Gastrocnemius medialis (tissue), 4 donors: ENCODE measurements around the gene MANSC1. TPM values are rescaled to one million over a fixed set of nuclear protein-coding genes. Genes with fewer than 3 reads are reported as not detected.
A peak's percentile ranks its signal among the peaks of the same experiment; 100 is the strongest.
"Not testable (repeated sequence)": the region's sequence is repeated elsewhere in the genome, so short reads cannot be mapped to it uniquely, and the experiment has no call there.

ENCODE experiments used
- ATAC-seq, 2 donors: fragments of 150-250 bp; one replicate each; pipeline ENCODE4 v1.9.1; 2016
- DNase-seq, 2 donors: peaks; one replicate each; pipeline ENCODE4 v3.0.0-alpha.2; 2019
- H3K27ac ChIP-seq, 4 donors: fragments of 200-600 bp; sonication (generic); 1 replicate in 1 of 4; 2 replicates in 3 of 4; pipeline ENCODE4 v1.5.1; 2016 to 2018; ENCODE audit warnings: mild to moderate bottlenecking in 2 of 4, moderate library complexity in 1 of 4
- H3K27me3 ChIP-seq, 3 donors: fragments of 200-600 bp; sonication (generic) in 2 of 3; 1 replicate in 1 of 3; 2 replicates in 2 of 3; pipeline versions ENCODE4 v1.5.1 to v1.6.0; 2016 to 2019; ENCODE audit warnings: mild to moderate bottlenecking in 1 of 3, moderate library complexity in 1 of 3
- H3K36me3 ChIP-seq, 2 donors: fragments of 200-600 bp; sonication (generic) in 1 of 2; one replicate each; pipeline ENCODE4 v1.5.1; 2017 to 2018
- H3K4me1 ChIP-seq, 2 donors: fragments of 200-600 bp; sonication (generic) in 1 of 2; one replicate each; pipeline ENCODE4 v1.5.1; 2016 to 2017; ENCODE audit warnings: mild to moderate bottlenecking in 2 of 2
- H3K4me3 ChIP-seq, 4 donors: fragments of 200-600 bp; sonication (generic) in 3 of 4; 1 replicate in 1 of 4; 2 replicates in 3 of 4; pipeline ENCODE4 v1.5.1; 2016 to 2019; ENCODE audit warnings: mild to moderate bottlenecking in 2 of 4
- H3K9me3 ChIP-seq, 3 donors: fragments of 200-600 bp; sonication (generic) in 2 of 3; 1 replicate in 1 of 3; 2 replicates in 2 of 3; pipeline ENCODE4 v1.5.1; 2016 to 2019
- POLR2A ChIP-seq, 2 donors: fragments of 450-650 bp; IDR thresholded peaks; one replicate each; pipeline ENCODE4 v1.6.1; 2017; ENCODE audit warnings: antibody characterized with exemption in 2 of 2, mild to moderate bottlenecking in 2 of 2, moderate library complexity in 2 of 2
- in situ Hi-C, 4 donors: fragments of 200-750 bp; cut with MboI; loops; one replicate each; pipeline versions ENCODE4 v1.15.0 to v1.8.0; 2017; ENCODE audit warnings: low sequenced_read_pairs in 4 of 4
- intact Hi-C: fragments of 100-400 bp; cut with DNase I; formaldehyde crosslinking; loops from one replicate; pipeline ENCODE4 v1.15.1; 2023; ENCODE audit warnings: low total_unique reads
- total RNA-seq, 4 donors: library from RNA; depleted of rRNA; stranded (reverse); fragments of >200 nt; gene quantifications; one replicate each; pipeline versions ENCODE4 v1.1.0 to v1.2.3, GENCODE V29; 2016
- TF ChIP-seq, protein P1 (sequence below), 5 experiments: fragments of 450-650 bp in 3 of 5; fragments of 200-600 bp in 2 of 5; sonication (generic) in 2 of 5; IDR thresholded peaks in 4 of 5; conservative IDR thresholded peaks in 1 of 5; 1 replicate in 4 of 5; 2 replicates in 1 of 5; pipeline ENCODE4 v1.5.1; 2016 to 2019; ENCODE audit warnings: antibody characterized with exemption in 5 of 5, mild to moderate bottlenecking in 3 of 5, moderate library complexity in 3 of 5

MANSC1 gene
- total RNA-seq, 4 donors from 2014 or later = 1.4 to 4.7 (median 3.5) TPM

DNA sequence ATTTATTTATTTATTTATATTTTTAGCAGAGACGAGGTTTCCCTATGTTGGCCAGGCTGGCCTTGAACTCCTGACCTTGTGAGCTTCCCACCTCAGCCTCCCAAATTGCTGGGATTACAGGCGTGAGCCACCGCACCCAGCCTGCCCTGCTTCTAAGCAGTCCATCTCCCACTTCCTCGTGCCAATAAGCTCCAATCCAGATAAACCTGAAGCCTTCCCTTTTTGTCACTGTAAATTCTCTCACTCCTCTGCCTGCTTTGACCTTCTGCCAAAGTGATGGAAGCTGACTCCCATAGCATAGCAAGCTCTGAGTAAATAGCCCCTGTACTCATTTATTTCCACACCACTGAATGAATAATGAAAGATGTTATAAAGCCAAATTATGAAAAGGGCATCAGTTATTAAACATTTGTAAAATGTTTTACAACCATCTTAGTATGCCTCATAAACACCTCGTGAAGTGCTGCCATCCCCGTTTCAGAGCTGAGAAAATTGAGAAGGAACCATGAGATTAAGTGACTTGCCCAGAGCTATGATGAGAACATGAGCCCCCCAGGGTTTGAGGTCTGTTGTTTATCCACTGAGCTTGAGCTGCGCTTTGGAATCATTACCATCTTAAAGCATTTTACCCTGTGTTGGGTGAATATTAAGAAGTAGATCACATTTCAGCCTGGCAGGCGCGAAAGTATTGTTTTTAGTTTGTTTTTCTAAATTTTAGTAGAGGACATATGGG, 30.4 kb downstream of the MANSC1 start:
- in situ Hi-C loops = no loop called here
- DNase-seq = no peak
- TF ChIP-seq, protein P1, sequence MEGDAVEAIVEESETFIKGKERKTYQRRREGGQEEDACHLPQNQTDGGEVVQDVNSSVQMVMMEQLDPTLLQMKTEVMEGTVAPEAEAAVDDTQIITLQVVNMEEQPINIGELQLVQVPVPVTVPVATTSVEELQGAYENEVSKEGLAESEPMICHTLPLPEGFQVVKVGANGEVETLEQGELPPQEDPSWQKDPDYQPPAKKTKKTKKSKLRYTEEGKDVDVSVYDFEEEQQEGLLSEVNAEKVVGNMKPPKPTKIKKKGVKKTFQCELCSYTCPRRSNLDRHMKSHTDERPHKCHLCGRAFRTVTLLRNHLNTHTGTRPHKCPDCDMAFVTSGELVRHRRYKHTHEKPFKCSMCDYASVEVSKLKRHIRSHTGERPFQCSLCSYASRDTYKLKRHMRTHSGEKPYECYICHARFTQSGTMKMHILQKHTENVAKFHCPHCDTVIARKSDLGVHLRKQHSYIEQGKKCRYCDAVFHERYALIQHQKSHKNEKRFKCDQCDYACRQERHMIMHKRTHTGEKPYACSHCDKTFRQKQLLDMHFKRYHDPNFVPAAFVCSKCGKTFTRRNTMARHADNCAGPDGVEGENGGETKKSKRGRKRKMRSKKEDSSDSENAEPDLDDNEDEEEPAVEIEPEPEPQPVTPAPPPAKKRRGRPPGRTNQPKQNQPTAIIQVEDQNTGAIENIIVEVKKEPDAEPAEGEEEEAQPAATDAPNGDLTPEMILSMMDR (IDR thresholded peaks at IDR 0.05 in 4 of 5, conservative IDR thresholded peaks at IDR 0.05 in 1 of 5) = no peak
- no peak for TF ChIP-seq POLR2A (IDR thresholded peaks at IDR 0.05)

DNA sequence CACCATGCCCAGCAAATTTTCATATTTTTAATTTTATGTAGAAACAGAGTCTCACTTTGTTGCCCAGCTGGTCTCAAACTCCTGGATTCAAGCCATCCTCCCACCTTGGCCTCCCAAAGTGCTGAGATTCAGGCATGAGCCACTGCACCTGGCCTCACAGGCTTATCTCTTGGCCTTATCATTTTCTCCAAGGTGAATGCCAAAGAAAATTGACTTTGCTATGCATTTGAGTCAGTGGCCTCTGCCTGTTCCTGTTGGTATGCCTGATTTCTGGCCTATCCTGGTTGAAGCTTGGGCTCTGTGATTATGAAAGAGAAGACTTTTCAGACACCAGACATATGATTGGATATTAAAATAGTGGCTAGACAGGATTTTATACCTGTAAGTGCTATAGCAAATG, 34.2 kb downstream of the MANSC1 start:
- Histone ChIP-seq H3K36me3 (no peaks in the 10 kb centered on the region), H3K27ac (no peak overlapping the region), H3K9me3 (no peaks in the 10 kb centered on the region), H3K27me3 (no peaks in the 10 kb centered on the region), H3K4me1 (no peaks in the 10 kb centered on the region), H3K4me3 (no peak overlapping the region)
- in situ Hi-C loops = no loop called here
- TF ChIP-seq, protein P1 (IDR thresholded peaks at IDR 0.05 in 4 of 5, conservative IDR thresholded peaks at IDR 0.05 in 1 of 5) = no peak
- TF ChIP-seq POLR2A (IDR thresholded peaks at IDR 0.05) = no peak
- no peak for ATAC-seq
- DNase-seq = no peak
- intact Hi-C loops = no loop called here

More for the DNA sequence above, 30.4 kb downstream of the MANSC1 start:
- peak overlapping the region in 2 of 4 donors; percentile 11 to 36 for H3K27ac ChIP-seq
- H3K27me3 ChIP-seq = no peaks in the 10 kb centered on the region
- no peaks in the 10 kb centered on the region for H3K4me1 ChIP-seq
- H3K9me3 ChIP-seq = no peaks in the 10 kb centered on the region
- ATAC-seq = peak in 1 of 2 donors; percentile 45
- H3K36me3 ChIP-seq = no peaks in the 10 kb centered on the region
- intact Hi-C loops = no loop called here
- H3K4me3 ChIP-seq = peak overlapping the region in 1 of 4 donors; percentile 9

DNA sequence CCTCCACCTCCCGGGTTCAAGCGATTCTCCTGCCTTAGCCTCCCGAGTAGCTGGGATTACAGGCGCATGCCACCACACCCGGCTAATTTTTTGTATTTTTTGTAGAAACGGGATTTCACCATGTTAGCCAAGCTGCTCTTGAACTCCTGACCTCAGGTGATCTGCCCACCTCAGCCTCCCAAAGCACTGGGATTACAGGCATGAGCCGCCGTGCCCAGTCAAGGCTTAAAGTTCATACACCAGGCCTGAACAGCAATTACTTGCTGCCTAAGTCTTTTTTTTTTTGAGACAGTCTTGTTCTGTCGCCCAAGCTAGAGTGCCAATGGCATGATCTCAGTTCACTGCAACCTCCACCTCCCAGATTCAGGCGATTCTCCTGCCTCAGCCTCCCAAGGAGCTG, 39.3 kb downstream of the MANSC1 start:
- H3K4me3 ChIP-seq, H3K4me1 ChIP-seq, H3K36me3 ChIP-seq, H3K27me3 ChIP-seq, intact Hi-C loops, H3K27ac ChIP-seq, DNase-seq, H3K9me3 ChIP-seq, in situ Hi-C loops, ATAC-seq: not testable (repeated sequence)

DNA sequence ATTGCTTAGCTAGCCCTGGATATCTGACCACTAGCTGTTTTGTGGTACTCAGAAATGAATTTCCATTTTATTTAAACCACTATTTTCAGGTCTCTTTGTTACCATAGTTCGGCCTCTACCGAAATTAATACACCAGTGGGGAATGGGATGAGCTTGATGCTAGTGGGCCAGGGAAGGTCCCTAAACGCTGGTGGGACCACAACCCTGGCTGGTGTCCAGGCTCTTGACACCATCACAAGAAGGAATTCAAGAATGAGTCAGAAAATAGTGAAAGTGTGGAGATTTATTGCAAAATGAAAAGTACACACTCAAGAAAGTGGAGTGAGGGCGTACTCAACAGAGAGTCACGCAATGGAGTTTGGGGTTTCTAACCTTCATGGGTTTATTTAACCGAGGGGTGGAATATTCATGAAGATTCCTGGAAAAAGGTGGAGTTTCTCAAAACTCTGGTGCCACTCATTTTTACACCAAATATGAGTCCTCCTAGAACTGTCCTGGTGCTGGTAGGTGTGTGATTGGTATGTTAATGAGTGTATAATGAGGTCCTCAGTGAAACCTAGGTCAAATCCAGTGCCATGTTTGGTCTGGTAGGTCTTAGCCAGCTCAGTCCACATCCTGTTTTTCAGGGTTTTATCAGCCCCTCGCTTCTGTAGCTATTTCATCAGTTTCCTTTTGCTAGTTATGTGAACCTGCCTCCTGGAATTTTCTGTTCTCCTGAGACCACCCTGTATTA, 44.3 kb downstream of the MANSC1 start:
- Histone ChIP-seq H3K27ac (no peak overlapping the region), H3K9me3 (no peaks in the 10 kb centered on the region), H3K4me1 (peaks cover 0 to 10% of the 10 kb centered on the region in 2 donors), H3K36me3 (no peaks in the 10 kb centered on the region), H3K27me3 (no peaks in the 10 kb centered on the region), H3K4me3 (no peak overlapping the region)
- ATAC-seq (no peak), DNase-seq (no peak)
- intact Hi-C loops (no loop called here), in situ Hi-C loops (no loop called here)
- TF ChIP-seq POLR2A (IDR thresholded peaks at IDR 0.05) = no peak
- TF ChIP-seq, protein P1 (IDR thresholded peaks at IDR 0.05 in 4 of 5, conservative IDR thresholded peaks at IDR 0.05 in 1 of 5) = no peak

DNA sequence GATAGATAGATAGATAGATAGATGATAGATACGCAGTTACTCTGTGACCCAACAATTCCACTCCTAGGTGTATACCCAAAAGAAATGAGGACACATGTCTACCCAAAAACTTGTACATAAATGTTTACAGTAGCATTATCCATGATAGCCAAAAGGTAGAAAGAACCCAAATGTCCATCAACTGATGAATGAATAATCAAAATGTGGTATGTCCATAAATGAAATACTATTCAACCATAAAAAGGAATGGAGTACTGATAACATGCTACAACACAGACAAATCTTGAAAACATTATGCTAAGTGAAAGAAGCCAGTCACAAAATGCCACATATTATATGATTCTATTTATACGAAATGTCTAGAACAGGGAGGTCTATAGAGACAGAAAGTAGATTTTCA, 47.1 kb downstream of the MANSC1 start:
- Histone ChIP-seq H3K27me3 (no peaks in the 10 kb centered on the region), H3K36me3 (no peaks in the 10 kb centered on the region), H3K27ac (no peak overlapping the region), H3K4me3 (no peak overlapping the region), H3K9me3 (no peaks in the 10 kb centered on the region), H3K4me1 (no peaks in the 10 kb centered on the region)
- in situ Hi-C loops = no loop called here
- no peak for ATAC-seq
- DNase-seq = no peak
- intact Hi-C loops = no loop called here
- no peak for TF ChIP-seq POLR2A (IDR thresholded peaks at IDR 0.05)
- TF ChIP-seq, protein P1 (IDR thresholded peaks at IDR 0.05 in 4 of 5, conservative IDR thresholded peaks at IDR 0.05 in 1 of 5) = no peak
